A549 (cell line): ENCODE measurements around the gene KCNN1.

Experiments used
- CEBPB ChIP-seq, 2 experiments: fragments of >200 bp in 1 of 2; sonication (Bioruptor Twin) in 1 of 2; formaldehyde crosslinking in 1 of 2; IDR thresholded peaks; 2 replicates each; pipeline ENCODE4 v1.6.1; 2012 to 2016
- EP300 ChIP-seq, 2 experiments: fragments of >200 bp; sonication (Bioruptor Twin); formaldehyde crosslinking; IDR thresholded peaks; 2 replicates in 1 of 2; 3 replicates in 1 of 2; pipeline ENCODE4 v1.6.1; 2016 to 2017
- HOXA7 ChIP-seq: fragments of 250-450 bp; sonication (Bioruptor Pico); IDR thresholded peaks from 2 replicates; pipeline ENCODE4 v1.5.0; 2020; ENCODE audit warnings: mild to moderate bottlenecking, moderate library complexity
- KDM1A ChIP-seq: fragments of 200-600 bp; sonication (generic); IDR thresholded peaks from 2 replicates; pipeline ENCODE4 v1.6.1; 2016; ENCODE audit warnings: low read depth, mild to moderate bottlenecking
- MAFK ChIP-seq: fragments of 450-650 bp; IDR thresholded peaks from 2 replicates; pipeline ENCODE4 v1.6.1; 2014; ENCODE audit not compliant: partially characterized antibody
- MAZ ChIP-seq: fragments of 150-350 bp; IDR thresholded peaks from 2 replicates; pipeline ENCODE4 v1.6.1; 2014; ENCODE audit warnings: antibody characterized with exemption, low read depth, low read length, borderline replicate concordance
- PHF8 ChIP-seq: fragments of 200-600 bp; sonication (generic); IDR thresholded peaks from 2 replicates; pipeline ENCODE4 v1.6.1; 2016; ENCODE audit warnings: low read depth, mild to moderate bottlenecking, antibody characterized with exemption, moderate library complexity, borderline replicate concordance
- POLR2A ChIP-seq: IDR thresholded peaks from 2 replicates; pipeline ENCODE4 v1.6.1; 2012; ENCODE audit warnings: mild to moderate bottlenecking, low read length
- POLR2AphosphoS2 ChIP-seq: conservative IDR thresholded peaks from 2 replicates; pipeline ENCODE4 v1.6.1; 2012; ENCODE audit warnings: low read length, improper control_type of control experiment, inconsistent platforms
- RAD21 ChIP-seq, 2 experiments: fragments of >200 bp in 1 of 2; sonication (Bioruptor Twin) in 1 of 2; formaldehyde crosslinking in 1 of 2; IDR thresholded peaks in 1 of 2; conservative IDR thresholded peaks in 1 of 2; 2 replicates in 1 of 2; 3 replicates in 1 of 2; pipeline ENCODE4 v1.6.1; 2012 to 2018; ENCODE audit warnings: inconsistent platforms in 1 of 2
- TF ChIP-seq, protein P1 (sequence below): fragments of >200 bp; sonication (Bioruptor Twin); formaldehyde crosslinking; IDR thresholded peaks from 3 replicates; pipeline ENCODE4 v1.5.1; 2016
- TF ChIP-seq, protein P2 (sequence below): fragments of 250-450 bp; sonication (Bioruptor Pico); IDR thresholded peaks from 2 replicates; pipeline ENCODE4 v1.5.0; 2020; ENCODE audit warnings: low read depth, mild to moderate bottlenecking, moderate library complexity
- TF ChIP-seq, protein P3 (sequence below): fragments of 450-650 bp; IDR thresholded peaks from 2 replicates; pipeline ENCODE4 v1.6.1; 2014; ENCODE audit warnings: antibody characterized with exemption
- TF ChIP-seq, protein P4 (sequence below): IDR thresholded peaks from 2 replicates; pipeline ENCODE4 v1.6.1; 2012

DNA sequence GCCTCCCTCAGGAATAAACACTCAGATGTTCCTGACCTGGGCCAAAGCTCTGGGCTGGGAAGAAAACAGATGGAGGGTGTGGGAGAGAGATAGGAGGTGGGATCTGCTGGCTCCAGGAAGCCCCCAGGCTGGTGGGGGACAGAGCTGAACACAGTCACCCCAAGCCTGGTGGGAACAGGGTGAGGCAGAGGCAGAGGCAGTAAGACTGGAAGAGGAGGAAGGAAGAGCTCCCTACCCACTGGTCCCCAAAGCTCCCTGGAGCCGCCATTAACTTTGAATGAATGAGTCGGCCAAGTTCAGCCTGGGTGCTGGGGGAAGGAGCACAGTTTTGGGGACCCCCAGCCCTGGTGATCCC is 801 bp upstream of the KCNN1 start:
- TF ChIP-seq, protein P1, sequence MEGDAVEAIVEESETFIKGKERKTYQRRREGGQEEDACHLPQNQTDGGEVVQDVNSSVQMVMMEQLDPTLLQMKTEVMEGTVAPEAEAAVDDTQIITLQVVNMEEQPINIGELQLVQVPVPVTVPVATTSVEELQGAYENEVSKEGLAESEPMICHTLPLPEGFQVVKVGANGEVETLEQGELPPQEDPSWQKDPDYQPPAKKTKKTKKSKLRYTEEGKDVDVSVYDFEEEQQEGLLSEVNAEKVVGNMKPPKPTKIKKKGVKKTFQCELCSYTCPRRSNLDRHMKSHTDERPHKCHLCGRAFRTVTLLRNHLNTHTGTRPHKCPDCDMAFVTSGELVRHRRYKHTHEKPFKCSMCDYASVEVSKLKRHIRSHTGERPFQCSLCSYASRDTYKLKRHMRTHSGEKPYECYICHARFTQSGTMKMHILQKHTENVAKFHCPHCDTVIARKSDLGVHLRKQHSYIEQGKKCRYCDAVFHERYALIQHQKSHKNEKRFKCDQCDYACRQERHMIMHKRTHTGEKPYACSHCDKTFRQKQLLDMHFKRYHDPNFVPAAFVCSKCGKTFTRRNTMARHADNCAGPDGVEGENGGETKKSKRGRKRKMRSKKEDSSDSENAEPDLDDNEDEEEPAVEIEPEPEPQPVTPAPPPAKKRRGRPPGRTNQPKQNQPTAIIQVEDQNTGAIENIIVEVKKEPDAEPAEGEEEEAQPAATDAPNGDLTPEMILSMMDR, result no peak
- TF ChIP-seq KDM1A (no peak), EP300 (IDR thresholded peaks at IDR 0.05) (no peak), CEBPB (IDR thresholded peaks at IDR 0.05) (no peak), HOXA7 (CRISPR knock-in tag) (no peak), MAFK (no peak), MAZ (no peak), POLR2A (no peak), RAD21 (conservative IDR thresholded peaks at IDR 0.05 in 1 of 2, IDR thresholded peaks at IDR 0.05 in 1 of 2) (no peak), POLR2AphosphoS2 (no peak), PHF8 (no peak)
- TF ChIP-seq, protein P2, sequence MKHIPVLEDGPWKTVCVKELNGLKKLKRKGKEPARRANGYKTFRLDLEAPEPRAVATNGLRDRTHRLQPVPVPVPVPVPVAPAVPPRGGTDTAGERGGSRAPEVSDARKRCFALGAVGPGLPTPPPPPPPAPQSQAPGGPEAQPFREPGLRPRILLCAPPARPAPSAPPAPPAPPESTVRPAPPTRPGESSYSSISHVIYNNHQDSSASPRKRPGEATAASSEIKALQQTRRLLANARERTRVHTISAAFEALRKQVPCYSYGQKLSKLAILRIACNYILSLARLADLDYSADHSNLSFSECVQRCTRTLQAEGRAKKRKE (CRISPR knock-in tag), result no peak
- TF ChIP-seq, protein P3, sequence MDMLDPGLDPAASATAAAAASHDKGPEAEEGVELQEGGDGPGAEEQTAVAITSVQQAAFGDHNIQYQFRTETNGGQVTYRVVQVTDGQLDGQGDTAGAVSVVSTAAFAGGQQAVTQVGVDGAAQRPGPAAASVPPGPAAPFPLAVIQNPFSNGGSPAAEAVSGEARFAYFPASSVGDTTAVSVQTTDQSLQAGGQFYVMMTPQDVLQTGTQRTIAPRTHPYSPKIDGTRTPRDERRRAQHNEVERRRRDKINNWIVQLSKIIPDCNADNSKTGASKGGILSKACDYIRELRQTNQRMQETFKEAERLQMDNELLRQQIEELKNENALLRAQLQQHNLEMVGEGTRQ, result no peak
- TF ChIP-seq, protein P4, sequence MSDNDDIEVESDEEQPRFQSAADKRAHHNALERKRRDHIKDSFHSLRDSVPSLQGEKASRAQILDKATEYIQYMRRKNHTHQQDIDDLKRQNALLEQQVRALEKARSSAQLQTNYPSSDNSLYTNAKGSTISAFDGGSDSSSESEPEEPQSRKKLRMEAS, result no peak
